HG02642 (cell line): ENCODE data around the gene GUCY2D.
A peak's percentile ranks its signal among the peaks of the same experiment; 100 is the strongest.

Experiments
- ATAC-seq: cut with Tn5 transposase; IDR thresholded peaks from one replicate; pipeline ENCODE4 v1.9.1; 2021; ENCODE audit warnings: mild to moderate bottlenecking; ENCODE audit not compliant: unreplicated experiment, poor library complexity

Gene GUCY2D

GRCh38 chr17:7989781-7990655 lies 12.4 kb upstream of the GUCY2D start:
- ATAC-seq: peak; percentile 80

GRCh38 chr17:7992516-7992915 lies 9.9 kb upstream of the GUCY2D start:
- ATAC-seq: no peak

DNA sequence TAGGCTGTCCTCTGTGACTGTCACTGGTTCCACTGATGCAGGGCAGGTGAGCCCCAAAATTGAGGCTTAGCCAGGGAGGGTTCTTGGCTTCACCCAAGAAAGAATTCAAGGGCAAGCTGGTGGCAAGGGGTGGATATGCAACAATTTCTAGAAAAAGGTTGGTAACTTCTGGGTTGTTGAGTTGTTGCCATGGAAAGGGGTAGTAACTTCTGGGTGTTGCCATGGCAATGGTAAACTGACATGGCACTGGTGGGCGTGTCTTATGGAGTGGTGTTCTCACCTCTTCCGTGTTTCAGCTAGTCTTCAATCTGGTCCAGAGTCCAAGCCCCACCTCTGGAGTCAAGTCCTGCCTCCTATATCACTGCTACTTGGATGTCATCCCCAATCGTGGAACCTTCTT lies 9.5 kb upstream of the GUCY2D start:
- ATAC-seq: no peak

DNA sequence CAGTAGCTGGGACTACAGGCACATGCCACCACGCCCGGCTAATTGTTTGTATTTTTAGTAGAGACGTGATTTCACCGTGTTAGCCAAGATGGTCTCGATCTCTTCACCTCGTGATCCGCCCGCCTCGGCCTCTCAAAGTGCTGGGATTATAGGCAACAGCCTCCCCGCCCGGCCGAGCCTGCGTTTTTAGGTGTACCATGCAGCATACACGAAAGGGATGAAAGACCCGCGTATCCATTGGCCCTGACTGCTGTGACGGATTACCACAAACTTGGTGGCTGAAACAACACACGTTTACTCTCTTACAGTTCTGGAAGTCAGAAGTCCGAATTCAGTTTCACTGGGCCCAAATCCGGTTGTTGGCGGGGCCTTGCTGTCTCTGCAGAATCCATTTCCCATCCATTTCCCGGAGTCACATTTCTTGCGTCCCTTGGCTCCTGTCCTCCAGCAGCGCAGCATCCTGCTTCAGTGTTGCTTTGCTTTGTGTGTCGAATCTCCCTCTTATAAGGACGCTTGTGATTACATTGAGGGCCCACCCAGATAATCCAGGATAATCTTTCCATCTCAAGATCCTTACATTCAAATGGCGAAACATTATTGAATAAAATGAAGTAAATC lies 8.3 kb upstream of the GUCY2D start:
- no peak for ATAC-seq

- no peak for ATAC-seq
These were observed 6.7 kb upstream of the GUCY2D start for GRCh38 chr17:7995724-7996123.

DNA sequence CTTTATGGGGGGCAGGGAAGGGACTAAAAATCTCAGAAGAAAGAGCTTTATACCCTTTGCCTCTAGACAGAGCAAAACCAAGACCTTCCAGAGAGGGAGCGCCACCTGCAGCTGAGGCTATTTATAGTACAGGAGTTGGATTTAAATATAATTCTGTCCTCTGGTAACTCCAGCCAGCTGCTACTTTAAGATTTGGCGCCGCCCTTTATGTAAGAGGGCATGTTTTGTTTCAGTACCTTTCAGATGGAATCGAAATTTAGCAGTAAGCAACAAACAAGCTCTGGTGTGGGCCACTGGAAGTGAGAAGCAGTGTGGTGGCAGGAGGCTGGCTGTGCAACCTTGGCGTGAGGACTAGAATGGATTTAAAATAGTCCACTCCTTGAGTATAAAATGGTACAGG lies 5.2 kb upstream of the GUCY2D start:
- ATAC-seq: no peak

- ATAC-seq: no peak
These were observed 542 bp downstream of the GUCY2D start for GRCh38 chr17:8002721-8003593.

GRCh38 chr17:8003594-8004181 lies 1.3 kb downstream of the GUCY2D start:
- ATAC-seq: no peak

GRCh38 chr17:8004899-8005298 lies 2.5 kb downstream of the GUCY2D start:
- no peak for ATAC-seq

GRCh38 chr17:8005357-8005756 lies 2.9 kb downstream of the GUCY2D start:
- no peak for ATAC-seq

- ATAC-seq: no peak
These were observed 3.7 kb downstream of the GUCY2D start for GRCh38 chr17:8005967-8006730.

GRCh38 chr17:8006836-8007680 lies 4.6 kb downstream of the GUCY2D start:
- ATAC-seq: no peak

- ATAC-seq: no peak
These were observed 5.4 kb downstream of the GUCY2D start for GRCh38 chr17:8007836-8008235.

DNA sequence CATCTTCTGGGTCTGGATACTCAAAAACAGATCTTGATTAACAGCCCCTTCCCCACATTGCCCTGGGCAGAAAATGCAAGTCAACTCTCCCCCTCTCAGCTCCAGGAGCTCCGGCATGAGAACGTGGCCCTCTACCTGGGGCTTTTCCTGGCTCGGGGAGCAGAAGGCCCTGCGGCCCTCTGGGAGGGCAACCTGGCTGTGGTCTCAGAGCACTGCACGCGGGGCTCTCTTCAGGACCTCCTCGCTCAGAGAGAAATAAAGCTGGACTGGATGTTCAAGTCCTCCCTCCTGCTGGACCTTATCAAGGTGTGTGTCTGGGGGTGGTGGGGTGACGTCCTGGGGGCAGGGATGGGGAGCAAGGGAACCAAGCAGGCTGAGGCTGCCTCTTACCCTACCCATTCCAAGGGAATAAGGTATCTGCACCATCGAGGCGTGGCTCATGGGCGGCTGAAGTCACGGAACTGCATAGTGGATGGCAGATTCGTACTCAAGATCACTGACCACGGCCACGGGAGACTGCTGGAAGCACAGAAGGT lies 9.7 kb downstream of the GUCY2D start:
- no peak for ATAC-seq

DNA sequence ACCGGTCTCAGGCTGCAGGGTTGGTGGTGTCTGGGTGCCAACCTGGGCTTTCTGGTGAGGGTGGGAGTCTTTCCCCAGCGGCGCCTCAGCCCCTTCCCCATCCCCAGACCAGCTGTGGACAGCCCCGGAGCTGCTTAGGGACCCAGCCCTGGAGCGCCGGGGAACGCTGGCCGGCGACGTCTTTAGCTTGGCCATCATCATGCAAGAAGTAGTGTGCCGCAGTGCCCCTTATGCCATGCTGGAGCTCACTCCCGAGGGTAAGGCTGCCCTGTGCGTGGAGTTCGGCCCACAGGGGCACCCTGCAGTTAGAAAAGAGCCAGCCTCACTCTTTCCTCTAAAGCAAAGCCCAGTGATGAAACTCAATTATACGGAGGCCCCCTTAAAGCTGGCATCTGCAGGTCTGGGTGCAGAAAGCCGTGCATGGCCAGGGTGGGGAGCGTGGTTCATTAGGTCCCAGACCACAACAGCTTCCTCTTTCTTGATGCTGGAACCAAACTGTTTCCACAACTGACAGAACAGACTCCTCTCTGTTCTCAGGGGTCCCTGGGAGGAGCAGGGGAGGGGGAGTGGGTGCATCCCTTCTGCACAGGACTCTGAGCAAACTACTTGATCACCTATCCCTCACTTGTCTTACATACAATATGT lies 10.7 kb downstream of the GUCY2D start:
- no peak for ATAC-seq

DNA sequence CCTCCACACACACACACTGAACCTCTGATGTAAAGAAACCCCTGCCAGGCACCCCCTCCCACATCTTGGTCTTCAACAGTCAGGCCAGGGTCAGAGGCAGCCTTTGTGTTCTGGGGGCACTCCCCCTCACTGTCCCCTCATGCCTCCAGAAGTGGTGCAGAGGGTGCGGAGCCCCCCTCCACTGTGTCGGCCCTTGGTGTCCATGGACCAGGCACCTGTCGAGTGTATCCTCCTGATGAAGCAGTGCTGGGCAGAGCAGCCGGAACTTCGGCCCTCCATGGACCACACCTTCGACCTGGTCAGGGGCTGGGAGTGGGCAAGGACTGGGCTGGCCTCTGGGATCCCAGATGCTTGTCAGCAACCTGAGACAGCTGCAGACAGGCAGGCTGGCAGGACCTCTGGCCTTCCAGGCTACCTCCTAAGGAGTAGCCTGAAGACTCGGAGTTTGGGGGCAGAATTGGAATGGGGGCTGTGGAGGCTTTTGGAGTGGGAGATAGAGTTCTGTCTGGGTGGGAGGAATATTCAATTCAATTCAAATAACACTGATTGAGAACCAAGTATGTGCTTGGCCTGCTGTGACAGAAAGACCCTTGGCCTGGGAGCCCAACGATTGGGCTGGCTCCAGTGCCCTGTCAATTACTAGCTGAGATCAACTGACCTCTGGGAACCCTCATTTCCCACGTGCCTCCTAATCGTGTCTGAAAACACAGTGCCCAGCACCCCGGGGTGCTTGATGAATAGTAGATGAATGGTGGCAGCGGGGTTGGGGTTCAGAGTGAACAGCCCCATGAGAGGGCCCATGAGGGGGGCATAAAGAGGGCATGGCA lies 11.5 kb downstream of the GUCY2D start:
- ATAC-seq: no peak

GRCh38 chr17:8014558-8014850 lies 12.1 kb downstream of the GUCY2D start:
- no peak for ATAC-seq
